ENCODE results near the gene CCDC24. TPM values are rescaled to one million over a fixed set of nuclear protein-coding genes. Genes with fewer than 3 reads are reported as not detected.

Gene CCDC24
- total and polyA plus RNA-seq, 4 donors: 0.92 to 4.2 (median 2.3) TPM

- no peaks in the 10 kb centered on the region for H3K27me3 ChIP-seq (ENCODE audit: control insufficient read depth in 4 of 4, insufficient read depth in 4 of 4, low read length in 3 of 4)
- peak overlapping the region; percentile 79 to 98 (median 89) for H3K4me3 ChIP-seq (ENCODE audit: low read depth in 1 of 3, low read length in 3 of 3)
- no peak for DNase-seq (ENCODE audit: low spot score)
- H3K4me1 ChIP-seq (ENCODE audit: control insufficient read depth in 4 of 4, insufficient read depth in 4 of 4, low read length in 3 of 4): peaks cover 3 to 29% (median 20%) of the 10 kb centered on the region in 4 donors
- 60% methylated on average over 5 of the region's 5 CpGs for WGBS
- peak overlapping the region; percentile 0 to 13 for H3K9ac ChIP-seq (ENCODE audit: low read depth in 1 of 2, low read length in 2 of 2)
- peaks cover 0 to 20% (median 5%) of the 10 kb centered on the region in 4 donors for H3K36me3 ChIP-seq (ENCODE audit: control insufficient read depth in 4 of 4, insufficient read depth in 3 of 4, low read depth in 1 of 4, low read length in 3 of 4)
- TF ChIP-seq ZBTB33 (IDR thresholded peaks at IDR 0.05): no peak
- no peak for TF ChIP-seq TAF1 (conservative IDR thresholded peaks at IDR 0.05)
- no peak for TF ChIP-seq JUND (IDR thresholded peaks at IDR 0.05)
- no peak for TF ChIP-seq ATF3 (IDR thresholded peaks at IDR 0.05)
- TF ChIP-seq GABPA (IDR thresholded peaks at IDR 0.05 in 1 of 2, conservative IDR thresholded peaks at IDR 0.05 in 1 of 2): no peak
- no peaks in the 10 kb centered on the region for H3K9me3 ChIP-seq (ENCODE audit: control insufficient read depth in 4 of 4, low read length in 3 of 4)
- H3K27ac ChIP-seq (ENCODE audit: low read depth in 1 of 2, low read length in 2 of 2): no peak overlapping the region
Observed at GRCh38 chr1:43970502-43970901, 20.9 kb upstream of the CCDC24 start.

GRCh38 chr1:43970911-43971310, 20.5 kb upstream of the CCDC24 start:
- Histone ChIP-seq H3K4me3 (ENCODE audit: low read depth in 1 of 3, low read length in 3 of 3) (peak overlapping the region in 2 of 3 donors; percentile 79 to 98), H3K9me3 (ENCODE audit: control insufficient read depth in 4 of 4, low read length in 3 of 4) (no peaks in the 10 kb centered on the region), H3K4me1 (ENCODE audit: control insufficient read depth in 4 of 4, insufficient read depth in 4 of 4, low read length in 3 of 4) (peaks cover 3 to 33% (median 23%) of the 10 kb centered on the region in 4 donors), H3K9ac (ENCODE audit: low read depth in 1 of 2, low read length in 2 of 2) (no peak overlapping the region), H3K36me3 (ENCODE audit: control insufficient read depth in 4 of 4, insufficient read depth in 3 of 4, low read depth in 1 of 4, low read length in 3 of 4) (peaks cover 0 to 18% (median 5%) of the 10 kb centered on the region in 4 donors), H3K27me3 (ENCODE audit: control insufficient read depth in 4 of 4, insufficient read depth in 4 of 4, low read length in 3 of 4) (no peaks in the 10 kb centered on the region), H3K27ac (ENCODE audit: low read depth in 1 of 2, low read length in 2 of 2) (no peak overlapping the region)
- DNase-seq (ENCODE audit: low spot score): no peak
- 93% methylated on average over 9 of the region's 9 CpGs for WGBS
- TF ChIP-seq HNF4G (IDR thresholded peaks at IDR 0.05) (no peak), RAD21 (IDR thresholded peaks at IDR 0.05) (no peak), YY1 (IDR thresholded peaks at IDR 0.05) (no peak), GABPA (IDR thresholded peaks at IDR 0.05 in 1 of 2, conservative IDR thresholded peaks at IDR 0.05 in 1 of 2) (no peak), HNF4A (conservative IDR thresholded peaks at IDR 0.05) (no peak), EGR1 (IDR thresholded peaks at IDR 0.05; ENCODE audit: low read depth in 2 of 2) (no peak), FOXA1 (IDR thresholded peaks at IDR 0.05) (no peak), ATF3 (IDR thresholded peaks at IDR 0.05) (no peak), SP1 (IDR thresholded peaks at IDR 0.05) (no peak), REST (IDR thresholded peaks at IDR 0.05) (no peak), RXRA (IDR thresholded peaks at IDR 0.05) (no peak), JUND (IDR thresholded peaks at IDR 0.05) (no peak), CTCF (IDR thresholded peaks at IDR 0.05; ENCODE audit: low read depth, low read length, missing input control) (no peak), ZBTB33 (IDR thresholded peaks at IDR 0.05) (no peak), FOXA2 (IDR thresholded peaks at IDR 0.05) (no peak), TAF1 (conservative IDR thresholded peaks at IDR 0.05) (no peak), NR2F2 (IDR thresholded peaks at IDR 0.05) (no peak), MAX (IDR thresholded peaks at IDR 0.05) (no peak)
